AG09319 (cell line): ENCODE measurements around the gene PKNOX1.
"Not testable (repeated sequence)": the region's sequence is repeated elsewhere in the genome, so short reads cannot be mapped to it uniquely, and the experiment has no call there.

Source experiments
- DNase-seq: peaks from one replicate; pipeline ENCODE4 v3.0.0-alpha.2; 2010; ENCODE audit warnings: low read depth; ENCODE audit errors: extremely low read depth
- TF ChIP-seq, protein P1 (sequence below): IDR thresholded peaks from 2 replicates; pipeline ENCODE4 v1.5.1; 2011; ENCODE audit warnings: low read depth, mild to moderate bottlenecking, inconsistent platforms, low read length, moderate library complexity

The PKNOX1 gene

DNA sequence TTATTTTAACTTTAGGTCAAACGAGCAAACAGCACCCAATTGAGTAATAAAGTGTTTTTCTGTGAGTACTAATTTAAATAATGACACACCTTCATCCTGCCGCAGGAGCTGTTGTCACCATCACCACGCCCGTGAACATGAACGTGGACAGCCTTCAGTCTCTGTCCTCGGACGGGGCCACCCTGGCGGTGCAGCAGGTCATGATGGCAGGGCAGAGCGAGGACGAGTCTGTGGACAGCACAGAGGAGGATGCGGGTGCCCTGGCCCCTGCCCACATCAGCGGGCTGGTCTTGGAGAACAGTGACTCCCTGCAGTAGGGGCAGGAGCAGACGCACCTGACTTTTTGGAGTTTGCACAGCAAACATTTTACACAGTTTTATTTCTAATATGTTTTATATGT is 55.4 kb downstream of the PKNOX1 start:
- no peak for DNase-seq
- TF ChIP-seq, protein P1, sequence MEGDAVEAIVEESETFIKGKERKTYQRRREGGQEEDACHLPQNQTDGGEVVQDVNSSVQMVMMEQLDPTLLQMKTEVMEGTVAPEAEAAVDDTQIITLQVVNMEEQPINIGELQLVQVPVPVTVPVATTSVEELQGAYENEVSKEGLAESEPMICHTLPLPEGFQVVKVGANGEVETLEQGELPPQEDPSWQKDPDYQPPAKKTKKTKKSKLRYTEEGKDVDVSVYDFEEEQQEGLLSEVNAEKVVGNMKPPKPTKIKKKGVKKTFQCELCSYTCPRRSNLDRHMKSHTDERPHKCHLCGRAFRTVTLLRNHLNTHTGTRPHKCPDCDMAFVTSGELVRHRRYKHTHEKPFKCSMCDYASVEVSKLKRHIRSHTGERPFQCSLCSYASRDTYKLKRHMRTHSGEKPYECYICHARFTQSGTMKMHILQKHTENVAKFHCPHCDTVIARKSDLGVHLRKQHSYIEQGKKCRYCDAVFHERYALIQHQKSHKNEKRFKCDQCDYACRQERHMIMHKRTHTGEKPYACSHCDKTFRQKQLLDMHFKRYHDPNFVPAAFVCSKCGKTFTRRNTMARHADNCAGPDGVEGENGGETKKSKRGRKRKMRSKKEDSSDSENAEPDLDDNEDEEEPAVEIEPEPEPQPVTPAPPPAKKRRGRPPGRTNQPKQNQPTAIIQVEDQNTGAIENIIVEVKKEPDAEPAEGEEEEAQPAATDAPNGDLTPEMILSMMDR: no peak

GRCh38 chr21:43031121-43031619 is 56.8 kb downstream of the PKNOX1 start:
- TF ChIP-seq, protein P1: no peak
- DNase-seq: no peak

DNA sequence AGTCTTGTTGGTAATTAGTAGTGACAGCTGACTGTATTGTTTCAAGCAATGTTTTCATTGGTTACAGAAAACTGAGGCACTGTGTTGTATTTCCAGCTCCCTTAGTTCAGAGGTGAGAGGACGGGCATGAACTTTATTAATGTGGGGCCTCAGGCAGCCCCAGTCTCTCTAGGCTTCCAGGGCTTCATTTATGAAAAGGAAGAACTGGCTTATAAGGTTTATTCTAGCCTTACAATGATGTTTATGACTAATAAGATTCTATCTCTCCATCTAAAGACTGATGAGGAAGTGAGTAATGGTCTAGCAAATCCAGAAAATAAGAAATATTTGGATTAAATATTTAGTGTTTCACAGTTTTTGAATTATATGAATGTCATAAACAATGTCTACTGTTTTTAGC is 59.7 kb downstream of the PKNOX1 start:
- no peak for DNase-seq
- TF ChIP-seq, protein P1: no peak

DNA sequence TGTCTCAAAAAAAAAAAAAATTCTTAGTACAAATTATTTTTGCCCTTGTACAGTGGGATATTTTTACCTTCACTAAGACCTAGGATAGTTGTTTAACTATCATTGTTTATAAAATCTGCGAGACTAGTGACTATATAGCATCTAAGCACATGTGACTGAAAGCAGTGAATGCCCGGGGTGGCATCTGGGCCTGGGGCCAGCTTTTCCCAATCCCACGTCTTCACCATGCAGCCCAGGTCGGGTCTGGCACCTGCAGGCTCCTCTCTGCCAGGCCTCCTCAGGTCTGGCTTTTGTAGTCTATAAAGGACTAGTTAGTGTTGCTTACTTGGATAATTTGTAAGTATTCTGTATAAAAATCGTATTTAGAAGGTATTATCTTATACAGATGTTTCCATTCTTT is 60.5 kb downstream of the PKNOX1 start:
- no peak for DNase-seq
- TF ChIP-seq, protein P1: no peak

GRCh38 chr21:43036889-43037288 is 62.5 kb downstream of the PKNOX1 start:
- DNase-seq: not testable (repeated sequence)

GRCh38 chr21:43037918-43038658 is 63.7 kb downstream of the PKNOX1 start:
- not testable (repeated sequence) for DNase-seq

GRCh38 chr21:43038659-43039044 is 64.3 kb downstream of the PKNOX1 start:
- DNase-seq: not testable (repeated sequence)

DNA sequence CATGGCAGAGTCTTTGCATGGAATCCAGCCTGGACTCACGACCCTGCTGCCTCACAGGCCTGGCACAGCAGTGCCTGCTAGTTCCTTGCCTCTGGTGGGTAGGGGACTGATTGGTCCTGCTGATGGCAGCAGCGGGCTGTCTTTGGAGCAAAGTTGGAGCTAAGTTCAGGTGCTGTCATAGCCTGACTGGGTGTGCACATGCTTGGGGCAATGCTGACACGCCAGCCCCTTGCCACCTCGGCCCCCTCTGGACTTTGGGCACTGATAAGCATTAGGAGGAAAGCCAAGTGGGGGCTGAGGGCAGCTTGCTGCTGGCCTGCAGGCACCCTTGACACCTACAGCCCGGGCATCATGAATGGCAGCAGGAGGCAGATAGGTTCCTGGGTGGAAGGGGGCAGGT is 67.8 kb downstream of the PKNOX1 start:
- not testable (repeated sequence) for DNase-seq

DNA sequence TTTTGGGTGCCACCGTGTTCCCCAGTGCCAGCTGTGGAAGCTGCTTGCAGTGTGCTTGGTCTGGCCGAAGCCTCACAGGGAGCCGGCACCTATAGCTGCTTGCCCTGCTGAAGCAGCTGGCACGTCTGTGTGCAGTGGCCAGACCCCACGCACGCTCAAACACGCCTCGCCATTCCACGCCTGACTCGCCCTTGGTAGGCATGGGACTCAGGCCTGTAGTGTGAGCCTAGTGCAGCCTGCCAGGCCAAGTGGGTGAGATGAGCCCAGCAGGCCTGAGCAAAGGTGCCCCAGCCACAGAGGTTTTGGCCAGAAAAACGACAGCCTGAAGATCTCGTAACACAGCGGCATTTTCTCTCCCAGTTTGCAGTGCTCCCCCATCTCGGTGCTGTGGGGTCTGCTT is 68.9 kb downstream of the PKNOX1 start:
- not testable (repeated sequence) for DNase-seq

DNA sequence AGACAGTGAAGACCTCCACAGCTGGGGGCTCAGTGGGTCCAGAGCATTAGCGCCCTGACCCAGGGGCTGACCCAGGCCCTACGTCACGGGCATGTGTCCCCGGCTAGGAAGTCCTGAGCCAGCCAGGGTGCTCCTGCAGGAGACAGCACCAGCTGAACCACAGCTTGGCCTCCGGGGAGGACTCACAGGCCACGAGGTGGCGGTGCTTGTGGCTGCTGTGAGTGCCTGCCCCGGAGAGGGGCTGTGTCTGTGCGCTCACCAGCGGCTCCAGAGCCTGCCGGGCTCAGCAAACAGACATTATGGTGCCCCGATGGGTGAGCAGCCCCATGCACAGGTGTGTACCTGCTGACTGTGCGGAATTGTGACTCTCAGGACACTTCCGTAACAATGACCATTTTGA is 70.2 kb downstream of the PKNOX1 start:
- DNase-seq: not testable (repeated sequence)

- DNase-seq: not testable (repeated sequence)
Observed at GRCh38 chr21:43045165-43045875, 71.0 kb downstream of the PKNOX1 start.

DNA sequence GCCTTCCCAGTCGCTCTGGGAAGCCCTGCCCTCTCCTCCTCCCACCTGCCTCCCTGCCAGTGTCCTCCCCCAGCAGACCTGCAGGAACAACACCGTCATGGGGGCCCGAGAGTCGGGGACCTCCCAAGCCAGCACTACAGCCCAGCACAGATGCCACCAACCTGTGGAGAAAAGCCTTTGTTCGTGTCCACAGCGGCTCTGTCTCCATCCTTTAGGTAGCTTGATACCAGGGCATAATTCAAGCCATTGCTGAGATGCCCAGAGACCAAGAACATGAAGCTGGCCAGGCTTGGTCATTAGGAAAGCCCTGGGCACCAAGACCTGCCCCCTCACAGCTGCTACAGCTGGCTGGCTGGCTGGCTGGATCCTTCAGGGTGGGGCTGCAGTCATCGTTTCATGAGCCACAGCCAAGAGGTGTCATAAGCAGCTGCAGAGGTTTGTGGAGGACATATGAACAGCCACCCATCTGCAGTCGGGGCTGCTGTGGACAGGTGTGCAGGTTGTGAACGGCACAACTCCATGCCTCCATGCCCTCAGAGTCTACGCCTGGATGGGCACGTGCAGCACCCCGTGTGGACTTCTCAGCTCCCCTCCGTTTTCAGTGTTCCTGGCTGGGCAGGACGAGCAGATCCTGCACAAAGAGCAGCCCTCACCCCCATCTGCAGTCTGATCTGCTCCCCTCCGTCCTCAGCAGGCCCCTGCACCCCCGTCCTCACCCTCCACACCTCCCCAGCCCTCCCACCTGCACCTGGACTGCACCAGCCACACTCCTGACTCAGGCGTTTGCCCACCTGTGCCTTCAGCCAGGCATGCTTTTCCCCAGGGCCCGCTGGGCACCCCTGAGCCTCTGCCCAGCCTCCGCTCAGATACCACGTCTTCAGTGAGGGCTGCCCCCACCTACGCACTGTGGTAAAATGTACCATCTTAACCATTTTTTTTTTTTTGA is 71.8 kb downstream of the PKNOX1 start:
- not testable (repeated sequence) for DNase-seq

DNA sequence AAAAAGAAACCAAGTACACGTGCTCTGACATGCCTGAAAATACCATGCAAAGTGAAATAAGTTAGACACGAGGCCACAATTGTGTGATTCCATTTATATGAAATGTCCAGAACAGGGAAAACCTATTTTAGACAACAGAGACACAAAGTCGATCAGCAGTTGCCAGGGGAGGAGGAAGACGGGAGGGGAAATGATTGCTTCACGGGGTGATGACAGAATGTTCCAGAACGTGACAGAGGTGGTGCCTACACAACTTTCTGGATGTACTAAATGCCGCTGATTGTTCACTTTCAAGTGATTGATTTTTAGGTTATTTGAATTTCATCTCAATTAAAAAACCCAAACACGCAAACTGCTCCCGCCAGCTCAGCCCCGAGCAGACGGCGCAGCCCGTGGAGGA is 78.8 kb downstream of the PKNOX1 start:
- not testable (repeated sequence) for DNase-seq

DNA sequence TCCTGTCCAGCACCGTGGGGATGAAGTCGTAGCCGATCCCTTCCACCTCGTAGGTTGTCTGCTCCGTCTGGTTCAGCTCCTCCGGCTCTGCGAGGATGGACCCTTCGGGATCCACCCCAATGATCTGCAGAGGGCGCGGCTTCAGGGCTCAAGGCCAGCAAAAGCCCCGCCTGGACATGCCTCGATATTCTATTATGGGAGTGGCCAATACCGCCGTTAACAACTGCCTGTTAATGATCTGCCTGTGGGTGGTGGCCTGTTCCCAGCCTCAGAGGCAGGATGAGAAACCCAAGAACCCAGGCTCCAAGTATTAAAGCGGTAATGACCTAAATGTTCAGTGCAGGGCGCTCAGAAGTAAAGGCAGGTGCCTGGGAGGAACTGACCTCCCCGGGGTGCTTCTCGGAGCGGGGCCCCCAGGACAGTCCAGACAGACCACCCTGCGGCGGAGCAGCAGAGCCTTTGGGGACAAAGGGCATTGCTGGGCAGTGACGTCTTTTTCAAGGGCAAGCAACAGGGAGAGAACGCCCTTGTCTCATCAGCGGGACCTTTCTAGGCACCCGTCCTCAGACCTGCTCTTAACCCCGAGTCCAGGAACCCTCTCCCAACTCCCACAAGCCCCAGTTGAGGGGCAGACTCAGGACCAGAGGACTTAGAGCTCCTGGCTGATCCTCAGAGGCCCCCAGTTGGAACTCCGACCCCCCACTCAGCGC is 88.7 kb downstream of the PKNOX1 start:
- not testable (repeated sequence) for DNase-seq
